ENCODE results near the gene ADARB2. TPM values are rescaled to one million over a fixed set of nuclear protein-coding genes. Genes with fewer than 3 reads are reported as not detected.
"Not testable (repeated sequence)": the region's sequence is repeated elsewhere in the genome, so short reads cannot be mapped to it uniquely, and the experiment has no call there.

Gene ADARB2
- total and polyA plus RNA-seq, 3 donors from 2014 or later, result 8.5 to 13.0 (median 10.4) TPM

DNA sequence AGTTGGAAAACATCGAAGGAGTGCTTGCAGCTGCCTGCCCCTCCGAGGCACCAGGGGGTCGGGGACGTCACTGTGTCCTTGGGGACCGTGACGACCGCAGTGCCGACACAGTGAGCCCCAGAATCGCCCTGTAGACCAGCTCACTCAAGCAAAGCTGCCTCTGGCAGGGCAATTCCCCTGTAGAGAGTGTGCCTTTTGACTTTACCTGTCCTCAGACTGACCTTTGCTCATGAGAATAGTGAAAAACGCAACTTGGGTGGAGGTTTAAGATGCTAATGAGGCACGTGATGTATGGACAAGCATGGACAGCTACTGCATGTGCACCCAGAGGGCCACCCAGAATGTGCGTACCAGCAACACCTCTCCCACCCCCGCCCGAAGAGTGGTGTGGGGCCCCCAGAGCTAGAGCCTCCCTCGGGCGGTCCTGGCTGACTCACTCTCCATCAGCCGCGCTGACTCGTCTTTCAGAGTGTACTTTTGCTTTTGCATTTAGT is 271.9 kb downstream of the ADARB2 start:
- 87% methylated on average over 12 to 19 of the region's 19 CpGs for WGBS, 2 donors
- H3K4me3 ChIP-seq, result no peak overlapping the region

DNA sequence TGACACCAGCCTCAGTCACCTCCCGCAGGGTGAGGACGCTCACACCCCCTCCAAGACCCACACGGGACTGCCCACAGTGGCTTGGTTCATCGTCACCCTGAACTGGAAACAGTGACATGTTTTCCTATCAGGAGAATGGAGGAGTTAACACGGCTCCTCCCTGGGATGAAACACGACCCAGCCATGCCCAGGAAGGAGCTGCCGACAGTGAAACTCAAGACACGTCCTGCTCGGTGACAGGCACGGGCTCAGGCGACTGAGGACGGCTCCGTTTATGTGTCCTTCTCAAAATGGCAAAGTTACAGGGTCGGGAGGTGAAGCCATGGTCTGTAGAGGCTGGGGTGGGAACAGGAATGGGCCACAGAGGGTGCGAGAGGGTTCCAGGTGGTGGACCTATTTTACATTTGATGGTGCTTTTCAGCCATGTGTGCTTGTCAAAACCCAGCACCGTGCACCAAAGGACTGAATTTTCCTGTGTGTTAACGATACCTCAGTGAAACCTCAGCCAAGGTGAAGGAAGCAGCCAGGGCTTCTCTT is 272.4 kb downstream of the ADARB2 start:
- Histone ChIP-seq H3K27me3 (no peaks in the 10 kb centered on the region), H3K36me3 (ENCODE audit: low read depth, missing control alignments) (no peaks in the 10 kb centered on the region), H3K4me1 (no peaks in the 10 kb centered on the region), H3K4me3 (no peak overlapping the region), H3K9me3 (no peaks in the 10 kb centered on the region), H3K27ac (no peak overlapping the region)
- intact Hi-C loops (cut with DNase I; ENCODE audit: low total_unique reads), result no loop called here
- WGBS, 2 donors, result 56 to 59% methylated on average over 11 to 17 of the region's 17 CpGs
- TF ChIP-seq, protein P1, sequence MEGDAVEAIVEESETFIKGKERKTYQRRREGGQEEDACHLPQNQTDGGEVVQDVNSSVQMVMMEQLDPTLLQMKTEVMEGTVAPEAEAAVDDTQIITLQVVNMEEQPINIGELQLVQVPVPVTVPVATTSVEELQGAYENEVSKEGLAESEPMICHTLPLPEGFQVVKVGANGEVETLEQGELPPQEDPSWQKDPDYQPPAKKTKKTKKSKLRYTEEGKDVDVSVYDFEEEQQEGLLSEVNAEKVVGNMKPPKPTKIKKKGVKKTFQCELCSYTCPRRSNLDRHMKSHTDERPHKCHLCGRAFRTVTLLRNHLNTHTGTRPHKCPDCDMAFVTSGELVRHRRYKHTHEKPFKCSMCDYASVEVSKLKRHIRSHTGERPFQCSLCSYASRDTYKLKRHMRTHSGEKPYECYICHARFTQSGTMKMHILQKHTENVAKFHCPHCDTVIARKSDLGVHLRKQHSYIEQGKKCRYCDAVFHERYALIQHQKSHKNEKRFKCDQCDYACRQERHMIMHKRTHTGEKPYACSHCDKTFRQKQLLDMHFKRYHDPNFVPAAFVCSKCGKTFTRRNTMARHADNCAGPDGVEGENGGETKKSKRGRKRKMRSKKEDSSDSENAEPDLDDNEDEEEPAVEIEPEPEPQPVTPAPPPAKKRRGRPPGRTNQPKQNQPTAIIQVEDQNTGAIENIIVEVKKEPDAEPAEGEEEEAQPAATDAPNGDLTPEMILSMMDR (IDR thresholded peaks at IDR 0.05), result no peak
- no peak for TF ChIP-seq POLR2A (IDR thresholded peaks at IDR 0.05)
- no peak for DNase-seq

More for the DNA sequence above, 271.9 kb downstream of the ADARB2 start:
- Histone ChIP-seq H3K27ac (no peak overlapping the region), H3K36me3 (ENCODE audit: low read depth, missing control alignments) (no peaks in the 10 kb centered on the region), H3K9me3 (no peaks in the 10 kb centered on the region), H3K4me1 (no peaks in the 10 kb centered on the region), H3K27me3 (no peaks in the 10 kb centered on the region)
- intact Hi-C loops (cut with DNase I; ENCODE audit: low total_unique reads), result no loop called here
- DNase-seq, result no peak
- no peak for TF ChIP-seq POLR2A (IDR thresholded peaks at IDR 0.05)
- TF ChIP-seq, protein P1 (IDR thresholded peaks at IDR 0.05), result no peak

DNA sequence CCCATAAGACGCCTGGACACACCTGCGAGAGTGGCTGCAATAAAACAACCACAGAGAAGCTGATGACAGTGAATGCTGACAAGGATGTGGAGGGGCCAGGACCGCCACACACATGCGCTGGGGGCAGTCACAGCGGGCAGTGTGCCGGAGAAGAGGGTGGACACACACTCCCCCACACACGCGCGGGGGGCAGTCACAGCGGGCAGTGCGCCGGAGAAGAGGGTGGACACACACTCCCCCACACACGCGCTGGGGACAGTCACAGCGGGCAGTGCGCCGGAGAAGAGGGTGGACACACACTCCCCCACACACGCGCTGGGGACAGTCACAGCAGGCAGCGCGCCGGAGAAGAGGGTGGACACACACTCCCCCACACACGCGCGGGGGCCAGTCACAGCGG is 273.4 kb downstream of the ADARB2 start:
- WGBS, 2 donors, result 72 to 87% methylated on average over 15 to 22 of the region's 26 CpGs
- H3K9me3 ChIP-seq; H3K4me3 ChIP-seq; H3K4me1 ChIP-seq; H3K36me3 ChIP-seq (ENCODE audit: low read depth, missing control alignments); H3K27me3 ChIP-seq; H3K27ac ChIP-seq; intact Hi-C loops (cut with DNase I; ENCODE audit: low total_unique reads); DNase-seq: not testable (repeated sequence)

DNA sequence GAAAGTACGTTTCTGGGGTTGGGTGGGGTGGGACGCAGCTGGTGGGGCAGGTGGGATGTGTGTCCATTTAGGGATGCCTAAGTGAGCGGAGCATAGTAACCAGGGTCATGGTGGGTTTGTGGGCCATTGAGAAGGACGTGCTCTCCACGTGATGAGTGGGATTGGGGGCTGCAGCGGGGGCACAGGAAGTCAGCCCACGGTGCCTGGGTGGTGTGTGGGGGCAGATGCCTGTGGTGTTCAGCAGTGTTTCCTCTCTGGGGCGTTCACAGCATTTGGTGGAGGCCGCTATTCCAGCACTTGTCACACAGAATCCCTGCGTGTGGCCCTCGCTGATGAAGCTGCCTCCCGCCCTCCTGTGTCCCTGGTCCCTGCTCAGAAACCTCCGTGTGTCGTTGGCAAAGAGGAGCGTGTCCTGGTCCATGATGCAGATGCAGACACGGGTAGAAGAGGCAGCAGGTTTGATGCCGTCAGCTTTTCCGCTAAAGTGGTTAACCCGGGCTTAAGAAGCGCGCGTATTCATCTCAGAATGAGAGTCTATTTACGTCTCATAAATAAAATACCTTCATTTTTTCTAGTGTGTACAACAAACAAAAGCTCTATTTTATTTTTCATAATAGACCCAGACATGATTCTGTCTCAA is 274.2 kb downstream of the ADARB2 start:
- H3K36me3 ChIP-seq (ENCODE audit: low read depth, missing control alignments), result no peaks in the 10 kb centered on the region
- H3K4me3 ChIP-seq, result no peak overlapping the region
- no peaks in the 10 kb centered on the region for H3K9me3 ChIP-seq
- WGBS, 2 donors, result 81 to 91% methylated on average over 18 to 23 of the region's 23 CpGs
- no peak overlapping the region for H3K27ac ChIP-seq
- DNase-seq, result no peak
- no peaks in the 10 kb centered on the region for H3K27me3 ChIP-seq
- TF ChIP-seq POLR2A (IDR thresholded peaks at IDR 0.05), result no peak
- TF ChIP-seq, protein P1 (IDR thresholded peaks at IDR 0.05), result no peak
- intact Hi-C loops (cut with DNase I; ENCODE audit: low total_unique reads), result no loop called here
- no peaks in the 10 kb centered on the region for H3K4me1 ChIP-seq

DNA sequence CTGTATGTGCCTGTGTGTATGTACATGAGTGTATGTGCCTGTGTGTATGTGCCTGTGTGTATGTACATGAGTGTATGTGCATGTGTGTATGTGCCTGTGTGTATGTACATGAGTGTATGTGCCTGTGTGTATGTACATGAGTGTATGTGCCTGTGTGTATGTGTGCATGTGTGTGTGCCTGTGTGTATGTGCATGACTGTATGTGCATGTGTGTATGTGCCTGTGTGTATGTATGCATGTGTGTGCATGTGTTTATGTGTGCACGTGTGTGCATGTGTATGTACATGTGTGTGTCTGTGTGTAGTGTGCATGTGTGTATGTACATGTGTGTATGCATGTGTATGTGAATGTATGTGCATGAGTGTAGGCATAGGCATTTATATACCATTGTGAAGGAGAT is 274.8 kb downstream of the ADARB2 start:
- whole genome bisulfite sequencing, 2 donors, result 82 to 92% methylated on average over 1 of the region's 1 CpG
- no peaks in the 10 kb centered on the region for H3K36me3 ChIP-seq (ENCODE audit: low read depth, missing control alignments)
- no peak for TF ChIP-seq POLR2A (IDR thresholded peaks at IDR 0.05)
- TF ChIP-seq, protein P1 (IDR thresholded peaks at IDR 0.05), result no peak
- H3K4me1 ChIP-seq, result no peaks in the 10 kb centered on the region
- no peak for DNase-seq
- H3K4me3 ChIP-seq, result no peak overlapping the region
- no peaks in the 10 kb centered on the region for H3K9me3 ChIP-seq
- no peak overlapping the region for H3K27ac ChIP-seq
- intact Hi-C loops (cut with DNase I; ENCODE audit: low total_unique reads), result no loop called here
- H3K27me3 ChIP-seq, result no peaks in the 10 kb centered on the region

Measured in testis (tissue), 3 donors.